Measurements from ENCODE around the gene SRPX.
A peak's percentile ranks its signal among the peaks of the same experiment; 100 is the strongest.

SRPX gene

GRCh38 chrX:38220415-38221390 is at the start of gene SRPX:
Gene SRPX (minus strand): TSS chrX:38220871. CDS start chrX:38220792, 79 bp downstream.
- H3K27ac ChIP-seq (ENCODE audit: low read length) = no peak within 1 kb of the TSS
- peak within 1 kb of the TSS; percentile 27; the same call in 1 of the 2 replicates for H3K9ac ChIP-seq (ENCODE audit: low read depth, low read length)

GRCh38 chrX:38268011-38268410 is 47.3 kb upstream of the SRPX start:
- H3K9ac ChIP-seq (ENCODE audit: low read depth, low read length) = no peak overlapping the region
- no peaks in the 10 kb centered on the region for H3K27me3 ChIP-seq (ENCODE audit: insufficient read depth, low read length)
- no peak overlapping the region for H3K27ac ChIP-seq (ENCODE audit: low read length)
- no peak overlapping the region for H3K4me3 ChIP-seq (ENCODE audit: low read length)
- H3K9me3 ChIP-seq (ENCODE audit: insufficient read depth, low read depth, low read length) = no peaks in the 10 kb centered on the region
- H3K36me3 ChIP-seq (ENCODE audit: insufficient read depth, low read depth, low read length) = no peaks in the 10 kb centered on the region
- H3K4me1 ChIP-seq (ENCODE audit: insufficient read depth, low read length) = no peaks in the 10 kb centered on the region

More at GRCh38 chrX:38220415-38221390, at the start of gene SRPX:
- Histone ChIP-seq H3K9me3 (ENCODE audit: insufficient read depth, low read depth, low read length) (no peaks in the 10 kb centered on the region), H3K27me3 (ENCODE audit: insufficient read depth, low read length) (peaks cover 42% of the 10 kb centered on the region), H3K4me3 (ENCODE audit: low read length) (peak within 1 kb of the TSS; percentile 66), H3K36me3 (ENCODE audit: insufficient read depth, low read depth, low read length) (no peaks in the 10 kb centered on the region), H3K4me1 (ENCODE audit: insufficient read depth, low read length) (no peaks in the 10 kb centered on the region)

- Histone ChIP-seq H3K4me1 (ENCODE audit: insufficient read depth, low read length) (no peaks in the 10 kb centered on the region), H3K4me3 (ENCODE audit: low read length) (no peak overlapping the region), H3K9me3 (ENCODE audit: insufficient read depth, low read depth, low read length) (no peaks in the 10 kb centered on the region), H3K27ac (ENCODE audit: low read length) (no peak overlapping the region), H3K36me3 (ENCODE audit: insufficient read depth, low read depth, low read length) (no peaks in the 10 kb centered on the region), H3K9ac (ENCODE audit: low read depth, low read length) (no peak overlapping the region), H3K27me3 (ENCODE audit: insufficient read depth, low read length) (no peaks in the 10 kb centered on the region)
Observed at GRCh38 chrX:38262715-38263620, 42.3 kb upstream of the SRPX start.

- H3K9me3 ChIP-seq (ENCODE audit: insufficient read depth, low read depth, low read length) = no peaks in the 10 kb centered on the region
- H3K4me3 ChIP-seq (ENCODE audit: low read length) = no peak overlapping the region
- H3K4me1 ChIP-seq (ENCODE audit: insufficient read depth, low read length) = no peaks in the 10 kb centered on the region
- no peak overlapping the region for H3K9ac ChIP-seq (ENCODE audit: low read depth, low read length)
- no peaks in the 10 kb centered on the region for H3K27me3 ChIP-seq (ENCODE audit: insufficient read depth, low read length)
- no peaks in the 10 kb centered on the region for H3K36me3 ChIP-seq (ENCODE audit: insufficient read depth, low read depth, low read length)
- no peak overlapping the region for H3K27ac ChIP-seq (ENCODE audit: low read length)
Observed at GRCh38 chrX:38260231-38260630, 39.6 kb upstream of the SRPX start.

GRCh38 chrX:38256019-38256418 is 35.3 kb upstream of the SRPX start:
- no peaks in the 10 kb centered on the region for H3K9me3 ChIP-seq (ENCODE audit: insufficient read depth, low read depth, low read length)
- H3K4me3 ChIP-seq (ENCODE audit: low read length) = no peak overlapping the region
- H3K27me3 ChIP-seq (ENCODE audit: insufficient read depth, low read length) = no peaks in the 10 kb centered on the region
- no peak overlapping the region for H3K9ac ChIP-seq (ENCODE audit: low read depth, low read length)
- no peaks in the 10 kb centered on the region for H3K36me3 ChIP-seq (ENCODE audit: insufficient read depth, low read depth, low read length)
- no peak overlapping the region for H3K27ac ChIP-seq (ENCODE audit: low read length)
- no peaks in the 10 kb centered on the region for H3K4me1 ChIP-seq (ENCODE audit: insufficient read depth, low read length)

- Histone ChIP-seq H3K27ac (ENCODE audit: low read length) (no peak overlapping the region), H3K4me3 (ENCODE audit: low read length) (no peak overlapping the region), H3K36me3 (ENCODE audit: insufficient read depth, low read depth, low read length) (no peaks in the 10 kb centered on the region), H3K4me1 (ENCODE audit: insufficient read depth, low read length) (no peaks in the 10 kb centered on the region), H3K9me3 (ENCODE audit: insufficient read depth, low read depth, low read length) (no peaks in the 10 kb centered on the region), H3K9ac (ENCODE audit: low read depth, low read length) (no peak overlapping the region), H3K27me3 (ENCODE audit: insufficient read depth, low read length) (no peaks in the 10 kb centered on the region)
Observed at GRCh38 chrX:38249965-38250364, 29.3 kb upstream of the SRPX start.

GRCh38 chrX:38247051-38247450 is 26.4 kb upstream of the SRPX start:
- H3K27ac ChIP-seq (ENCODE audit: low read length) = no peak overlapping the region
- no peaks in the 10 kb centered on the region for H3K4me1 ChIP-seq (ENCODE audit: insufficient read depth, low read length)
- H3K4me3 ChIP-seq (ENCODE audit: low read length) = no peak overlapping the region
- no peaks in the 10 kb centered on the region for H3K36me3 ChIP-seq (ENCODE audit: insufficient read depth, low read depth, low read length)
- H3K9me3 ChIP-seq (ENCODE audit: insufficient read depth, low read depth, low read length) = no peaks in the 10 kb centered on the region
- no peaks in the 10 kb centered on the region for H3K27me3 ChIP-seq (ENCODE audit: insufficient read depth, low read length)
- H3K9ac ChIP-seq (ENCODE audit: low read depth, low read length) = no peak overlapping the region

- Histone ChIP-seq H3K4me1 (ENCODE audit: insufficient read depth, low read length) (no peaks in the 10 kb centered on the region), H3K27me3 (ENCODE audit: insufficient read depth, low read length) (no peaks in the 10 kb centered on the region), H3K4me3 (ENCODE audit: low read length) (no peak overlapping the region), H3K9me3 (ENCODE audit: insufficient read depth, low read depth, low read length) (no peaks in the 10 kb centered on the region), H3K9ac (ENCODE audit: low read depth, low read length) (no peak overlapping the region), H3K27ac (ENCODE audit: low read length) (no peak overlapping the region), H3K36me3 (ENCODE audit: insufficient read depth, low read depth, low read length) (no peaks in the 10 kb centered on the region)
Observed at GRCh38 chrX:38240541-38240940, 19.9 kb upstream of the SRPX start.

GRCh38 chrX:38236901-38237615 is 16.4 kb upstream of the SRPX start:
- H3K9me3 ChIP-seq (ENCODE audit: insufficient read depth, low read depth, low read length) = no peaks in the 10 kb centered on the region
- H3K4me1 ChIP-seq (ENCODE audit: insufficient read depth, low read length) = no peaks in the 10 kb centered on the region
- H3K9ac ChIP-seq (ENCODE audit: low read depth, low read length) = no peak overlapping the region
- H3K36me3 ChIP-seq (ENCODE audit: insufficient read depth, low read depth, low read length) = no peaks in the 10 kb centered on the region
- no peak overlapping the region for H3K4me3 ChIP-seq (ENCODE audit: low read length)
- H3K27me3 ChIP-seq (ENCODE audit: insufficient read depth, low read length) = no peaks in the 10 kb centered on the region
- no peak overlapping the region for H3K27ac ChIP-seq (ENCODE audit: low read length)

- Histone ChIP-seq H3K4me1 (ENCODE audit: insufficient read depth, low read length) (no peaks in the 10 kb centered on the region), H3K9ac (ENCODE audit: low read depth, low read length) (no peak overlapping the region), H3K4me3 (ENCODE audit: low read length) (no peak overlapping the region), H3K27ac (ENCODE audit: low read length) (no peak overlapping the region), H3K36me3 (ENCODE audit: insufficient read depth, low read depth, low read length) (no peaks in the 10 kb centered on the region), H3K9me3 (ENCODE audit: insufficient read depth, low read depth, low read length) (no peaks in the 10 kb centered on the region), H3K27me3 (ENCODE audit: insufficient read depth, low read length) (no peaks in the 10 kb centered on the region)
Observed at GRCh38 chrX:38233891-38234667, 13.4 kb upstream of the SRPX start.
